CD14-positive monocyte (primary cell): ENCODE data around the gene MTX1. TPM values are rescaled to one million over a fixed set of nuclear protein-coding genes. Genes with fewer than 3 reads are reported as not detected.
A peak's percentile ranks its signal among the peaks of the same experiment; 100 is the strongest.

ENCODE experiments used
- DNase-seq, 3 donors: peaks; one replicate each; pipeline ENCODE4 v3.0.0-alpha.2; 2011 to 2022
- H2AFZ ChIP-seq: 2 replicates; pipeline ENCODE4 v1.6.0; 2012; ENCODE audit warnings: mild to moderate bottlenecking, low read depth, low read length, inconsistent platforms; ENCODE audit not compliant: insufficient read depth, poor library complexity, severe bottlenecking
- H3K27ac ChIP-seq, 2 donors: 1 replicate in 1 of 2; 2 replicates in 1 of 2; pipeline ENCODE4 v1.5.1; 2012 to 2013; ENCODE audit warnings: low read length in 2 of 2, control low read depth in 1 of 2, inconsistent platforms in 1 of 2, low read depth in 1 of 2, mild to moderate bottlenecking in 1 of 2
- H3K27me3 ChIP-seq, 2 donors: one replicate each; pipeline versions ENCODE4 v1.6.0 to v1.6.1; 2011 to 2013; ENCODE audit warnings: low read length in 2 of 2; ENCODE audit not compliant: control insufficient read depth in 2 of 2, insufficient read depth in 2 of 2
- H3K36me3 ChIP-seq, 2 donors: replicated peaks in 1 of 2; 1 replicate in 1 of 2; 2 replicates in 1 of 2; pipeline versions ENCODE4 v1.5.1 to v1.6.1; 2012 to 2013; ENCODE audit warnings: low read length in 2 of 2, control low read depth in 1 of 2, inconsistent platforms in 1 of 2, mild to moderate bottlenecking in 1 of 2; ENCODE audit not compliant: insufficient read depth in 2 of 2, control insufficient read depth in 1 of 2
- H3K4me1 ChIP-seq, 2 donors: 1 replicate in 1 of 2; 2 replicates in 1 of 2; pipeline versions ENCODE4 v1.5.1 to v1.6.1; 2012 to 2013; ENCODE audit warnings: low read length in 2 of 2, control low read depth in 1 of 2, inconsistent platforms in 1 of 2, mild to moderate bottlenecking in 1 of 2, moderate library complexity in 1 of 2; ENCODE audit not compliant: insufficient read depth in 2 of 2, control insufficient read depth in 1 of 2
- H3K4me2 ChIP-seq: replicated peaks from 2 replicates; pipeline ENCODE3; 2012; ENCODE audit warnings: low read length, moderate library complexity, mild to moderate bottlenecking; ENCODE audit not compliant: poor library complexity, severe bottlenecking; ENCODE audit errors: extremely low read depth
- H3K4me3 ChIP-seq, 3 experiments: fragments of 200-600 bp in 1 of 3; sonication (generic) in 1 of 3; replicated peaks in 1 of 3; 1 replicate in 2 of 3; 2 replicates in 1 of 3; pipeline ENCODE4 v1.5.1; 2011 to 2013; ENCODE audit warnings: low read length in 3 of 3, mild to moderate bottlenecking in 3 of 3, control low read depth in 2 of 3, low read depth in 2 of 3, inconsistent platforms in 1 of 3, moderate library complexity in 1 of 3
- H3K79me2 ChIP-seq: 2 replicates; pipeline ENCODE4 v1.6.0; 2012; ENCODE audit warnings: mild to moderate bottlenecking, control low read depth, inconsistent platforms, low read length, moderate library complexity; ENCODE audit not compliant: insufficient read depth
- H3K9ac ChIP-seq: 2 replicates; pipeline ENCODE4 v1.6.0; 2017; ENCODE audit warnings: low read length, mild to moderate bottlenecking; ENCODE audit not compliant: insufficient read depth, poor library complexity, severe bottlenecking
- H3K9me3 ChIP-seq, 2 donors: replicated peaks in 1 of 2; 1 replicate in 1 of 2; 2 replicates in 1 of 2; pipeline versions ENCODE4 v1.5.1 to v1.6.1; 2012 to 2013; ENCODE audit warnings: low read length in 2 of 2, control low read depth in 1 of 2; ENCODE audit not compliant: control insufficient read depth in 1 of 2, insufficient read depth in 1 of 2
- H4K20me1 ChIP-seq: 2 replicates; pipeline ENCODE4 v1.6.0; 2012; ENCODE audit warnings: mild to moderate bottlenecking, low read length, control low read depth, moderate library complexity; ENCODE audit not compliant: insufficient read depth
- H3K27ac Mint-ChIP-seq, 7 donors: one replicate each; pipeline ENCODE4 v1.8.0; 2020; ENCODE audit warnings: mild to moderate bottlenecking in 7 of 7, mixed read lengths in 7 of 7, moderate library complexity in 6 of 7, inconsistent platforms in 2 of 7
- H3K27me3 Mint-ChIP-seq, 3 donors: one replicate each; pipeline ENCODE4 v1.8.0; 2021 to 2022; ENCODE audit warnings: low read depth in 3 of 3, mild to moderate bottlenecking in 3 of 3, mixed read lengths in 3 of 3, moderate library complexity in 3 of 3, inconsistent platforms in 1 of 3
- H3K36me3 Mint-ChIP-seq, 2 donors: one replicate each; pipeline ENCODE4 v1.8.0; 2020; ENCODE audit warnings: mixed read lengths in 2 of 2, inconsistent platforms in 1 of 2, mild to moderate bottlenecking in 1 of 2
- H3K4me1 Mint-ChIP-seq: one replicate; pipeline ENCODE4 v1.8.0; 2020; ENCODE audit warnings: mild to moderate bottlenecking, mixed read lengths
- H3K4me3 Mint-ChIP-seq, 2 donors: one replicate each; pipeline ENCODE4 v1.8.0; 2020; ENCODE audit warnings: mild to moderate bottlenecking in 2 of 2, mixed read lengths in 2 of 2, moderate library complexity in 1 of 2
- H3K9me3 Mint-ChIP-seq, 7 donors: one replicate each; pipeline ENCODE4 v1.8.0; 2020 to 2022; ENCODE audit warnings: mixed read lengths in 7 of 7, mild to moderate bottlenecking in 6 of 7, moderate library complexity in 6 of 7, inconsistent platforms in 2 of 7
- WGBS: methylation state at CpG from one replicate; pipeline ENCODE4 v1.1.5; 2013; ENCODE audit warnings: missing lambda C conversion rate; ENCODE audit not compliant: insufficient coverage; 5-methylcytosine and 5-hydroxymethylcytosine counted together
- intact Hi-C, 2 donors: fragments of 100-400 bp; cut with micrococcal nuclease; formaldehyde crosslinking; loops; one replicate each; pipeline versions ENCODE4 v1.15.0 to v1.15.1; 2023
- polyA plus RNA-seq, 3 donors: library from polyadenylated mRNA; depleted of rRNA in 1 of 3; unstranded in 2 of 3; stranded (reverse) in 1 of 3; fragments of 300-500 nt in 2 of 3; fragments of >200 nt in 1 of 3; fragmentation: Illumina TruSeq in 2 of 3; gene quantifications; 1 replicate in 2 of 3; 2 replicates in 1 of 3; pipeline ENCODE4 v1.2.3, GENCODE V29; 2012 to 2021
- TF ChIP-seq, protein P1 (sequence below): fragments of 200-600 bp; IDR thresholded peaks from one replicate; pipeline ENCODE4 v1.8.0; 2022; ENCODE audit warnings: antibody characterized with exemption, mild to moderate bottlenecking

MTX1 gene
- polyA plus RNA-seq, 3 donors = 79.7 to 101 (median 86.0) TPM

DNA sequence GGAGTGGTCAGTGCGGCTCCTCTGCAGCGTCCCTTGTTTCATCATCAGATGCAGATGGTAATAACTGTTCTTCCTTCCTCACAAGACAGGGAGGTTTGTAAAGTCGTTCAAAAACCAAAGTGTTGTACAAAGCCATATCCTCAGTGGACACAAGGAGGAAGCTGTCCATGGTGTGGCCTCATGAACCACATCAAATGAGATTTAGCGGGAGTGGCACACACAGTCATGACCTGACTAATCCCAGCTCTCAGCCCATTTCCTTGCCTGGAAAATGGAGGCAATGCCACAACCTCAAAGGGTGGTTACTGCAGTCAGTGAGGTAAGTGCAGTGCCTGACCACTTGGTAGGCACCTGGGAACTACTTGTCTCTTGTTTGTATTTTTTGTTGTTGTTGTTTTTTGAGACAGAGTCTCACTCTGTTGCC is 33.4 kb downstream of the MTX1 start:
- Histone ChIP-seq H3K4me3 (peak overlapping the region in 1 of 3 experiments; percentile 79), H3K27ac (peak overlapping the region; percentile 62 to 87), H3K79me2 (peaks cover 39% of the 10 kb centered on the region), H2AFZ (no peak overlapping the region), H3K4me1 (peaks cover 41 to 70% of the 10 kb centered on the region in 2 donors), H4K20me1 (peaks cover 4% of the 10 kb centered on the region), H3K9me3 (no peaks in the 10 kb centered on the region), H3K9ac (peak overlapping the region; percentile 54), H3K4me2 (peak overlapping the region; percentile 75), H3K27me3 (no peaks in the 10 kb centered on the region), H3K36me3 (peaks cover 13 to 31% of the 10 kb centered on the region in 2 donors)
- TF ChIP-seq, protein P1, sequence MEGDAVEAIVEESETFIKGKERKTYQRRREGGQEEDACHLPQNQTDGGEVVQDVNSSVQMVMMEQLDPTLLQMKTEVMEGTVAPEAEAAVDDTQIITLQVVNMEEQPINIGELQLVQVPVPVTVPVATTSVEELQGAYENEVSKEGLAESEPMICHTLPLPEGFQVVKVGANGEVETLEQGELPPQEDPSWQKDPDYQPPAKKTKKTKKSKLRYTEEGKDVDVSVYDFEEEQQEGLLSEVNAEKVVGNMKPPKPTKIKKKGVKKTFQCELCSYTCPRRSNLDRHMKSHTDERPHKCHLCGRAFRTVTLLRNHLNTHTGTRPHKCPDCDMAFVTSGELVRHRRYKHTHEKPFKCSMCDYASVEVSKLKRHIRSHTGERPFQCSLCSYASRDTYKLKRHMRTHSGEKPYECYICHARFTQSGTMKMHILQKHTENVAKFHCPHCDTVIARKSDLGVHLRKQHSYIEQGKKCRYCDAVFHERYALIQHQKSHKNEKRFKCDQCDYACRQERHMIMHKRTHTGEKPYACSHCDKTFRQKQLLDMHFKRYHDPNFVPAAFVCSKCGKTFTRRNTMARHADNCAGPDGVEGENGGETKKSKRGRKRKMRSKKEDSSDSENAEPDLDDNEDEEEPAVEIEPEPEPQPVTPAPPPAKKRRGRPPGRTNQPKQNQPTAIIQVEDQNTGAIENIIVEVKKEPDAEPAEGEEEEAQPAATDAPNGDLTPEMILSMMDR = no peak
- 0% methylated on average over 2 of the region's 4 CpGs for WGBS
- H3K36me3 Mint-ChIP-seq = peaks cover 30 to 32% of the 10 kb centered on the region in 2 donors
- peak; percentile 88 to 93 (median 91) for DNase-seq
- intact Hi-C loops = loop anchor here (5.0 kb wide), 1 partner anchor 35 kb away; the partner anchor contains the start of genes MTX1 (in 2 of the 2) and THBS3 (in 2 of the 2)
- H3K27ac Mint-ChIP-seq = peak overlapping the region; percentile 94 to 99 (median 97)
- H3K27me3 Mint-ChIP-seq = peaks cover 0 to 8% (median 2%) of the 10 kb centered on the region in 3 donors
- H3K9me3 Mint-ChIP-seq = peaks cover 0 to 2% (median 0%) of the 10 kb centered on the region in 7 donors
- H3K4me3 Mint-ChIP-seq = peak overlapping the region; percentile 48 to 75
- peaks cover 57% of the 10 kb centered on the region for H3K4me1 Mint-ChIP-seq

DNA sequence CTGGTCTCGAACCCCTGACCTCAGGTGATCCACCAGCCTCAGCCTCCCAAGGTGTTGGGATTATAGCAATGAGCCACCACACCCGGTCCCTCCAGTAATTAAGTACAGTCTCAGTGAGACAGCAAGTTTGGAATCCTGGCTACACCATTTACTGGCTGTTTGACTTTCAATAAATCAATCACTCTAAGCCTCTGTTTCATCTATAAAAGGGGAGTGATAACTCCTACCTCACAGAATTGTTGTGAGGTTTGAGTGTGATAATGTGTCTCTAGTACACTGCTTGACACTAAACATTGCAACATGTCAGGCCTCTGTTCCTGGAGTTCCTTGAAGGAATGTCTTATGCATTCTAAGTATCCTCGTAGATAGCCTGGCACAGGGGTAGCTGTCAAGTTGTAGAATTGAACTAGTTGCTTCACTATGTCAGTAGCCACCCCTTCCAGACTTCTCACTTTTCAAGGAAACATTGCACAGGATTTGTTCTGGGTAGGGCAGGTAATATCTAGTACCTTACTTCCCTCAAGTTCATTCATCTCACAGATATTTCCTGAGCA is 34.4 kb downstream of the MTX1 start:
- intact Hi-C loops = loop anchor here (5.0 kb wide), 1 partner anchor 36 kb away; the partner anchor contains the start of genes MTX1 (in 2 of the 2) and THBS3 (in 2 of the 2)
- H2AFZ ChIP-seq = peak overlapping the region; percentile 86
- peaks cover 3 to 21% of the 10 kb centered on the region in 2 donors for H3K36me3 ChIP-seq
- no peak overlapping the region for H3K27ac ChIP-seq
- peaks cover 41 to 59% of the 10 kb centered on the region in 2 donors for H3K4me1 ChIP-seq
- TF ChIP-seq, protein P1 = no peak
- no CpG with 5 or more reads among the region's 3 CpGs for WGBS
- H4K20me1 ChIP-seq = peaks cover 4% of the 10 kb centered on the region
- DNase-seq = no peak
- H3K4me3 Mint-ChIP-seq = peak overlapping the region in 1 of 2 donors; percentile 80
- H3K27ac Mint-ChIP-seq = peak overlapping the region in 5 of 7 donors; percentile 74 to 98 (median 96)
- H3K27me3 ChIP-seq = no peaks in the 10 kb centered on the region
- peaks cover 53% of the 10 kb centered on the region for H3K4me1 Mint-ChIP-seq
- H3K79me2 ChIP-seq = peaks cover 39% of the 10 kb centered on the region
- H3K9ac ChIP-seq = no peak overlapping the region
- H3K4me2 ChIP-seq = peak overlapping the region; percentile 75
- H3K4me3 ChIP-seq = peak overlapping the region in 1 of 3 experiments; percentile 95
- H3K9me3 Mint-ChIP-seq = peaks cover 0 to 2% (median 0%) of the 10 kb centered on the region in 7 donors
- peaks cover 0 to 8% (median 2%) of the 10 kb centered on the region in 3 donors for H3K27me3 Mint-ChIP-seq
- no peaks in the 10 kb centered on the region for H3K9me3 ChIP-seq
- peaks cover 19 to 28% of the 10 kb centered on the region in 2 donors for H3K36me3 Mint-ChIP-seq
